ENCODE data around the gene ELOVL7.

DNA sequence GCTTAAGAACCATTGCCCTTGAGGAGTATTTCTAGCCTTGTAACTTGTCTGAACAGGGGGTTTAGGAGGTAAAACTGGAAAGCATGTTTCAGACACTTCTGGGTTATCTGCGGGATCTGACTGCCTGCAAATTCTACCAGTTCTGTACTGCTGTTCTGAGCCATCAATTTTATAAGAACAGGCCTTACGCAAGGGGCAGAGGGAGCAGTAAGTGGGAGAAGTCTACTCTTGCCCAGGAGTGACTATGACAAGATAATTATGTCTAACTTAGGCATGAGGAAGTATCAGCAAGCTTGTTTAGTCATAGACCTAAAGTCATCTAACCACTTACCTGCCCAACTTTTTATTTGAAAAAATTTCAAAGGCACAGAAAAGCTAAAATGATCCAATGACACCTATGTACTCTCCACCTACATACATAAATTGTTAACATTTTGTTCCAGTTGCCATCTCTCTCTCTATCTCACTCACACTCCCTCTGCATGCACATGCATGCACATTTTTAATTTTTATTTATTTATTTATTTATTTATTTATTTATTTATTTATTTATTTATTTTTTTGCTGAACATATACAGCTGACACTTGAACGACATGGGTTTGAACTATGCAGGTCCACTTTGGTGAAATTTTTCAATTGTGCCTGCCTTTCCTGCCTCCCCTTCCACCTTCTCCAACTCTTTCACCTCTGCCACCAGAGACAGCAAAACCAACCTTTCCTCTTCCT is 125.7 kb downstream of the ELOVL7 start:
- TF ChIP-seq, protein P1, sequence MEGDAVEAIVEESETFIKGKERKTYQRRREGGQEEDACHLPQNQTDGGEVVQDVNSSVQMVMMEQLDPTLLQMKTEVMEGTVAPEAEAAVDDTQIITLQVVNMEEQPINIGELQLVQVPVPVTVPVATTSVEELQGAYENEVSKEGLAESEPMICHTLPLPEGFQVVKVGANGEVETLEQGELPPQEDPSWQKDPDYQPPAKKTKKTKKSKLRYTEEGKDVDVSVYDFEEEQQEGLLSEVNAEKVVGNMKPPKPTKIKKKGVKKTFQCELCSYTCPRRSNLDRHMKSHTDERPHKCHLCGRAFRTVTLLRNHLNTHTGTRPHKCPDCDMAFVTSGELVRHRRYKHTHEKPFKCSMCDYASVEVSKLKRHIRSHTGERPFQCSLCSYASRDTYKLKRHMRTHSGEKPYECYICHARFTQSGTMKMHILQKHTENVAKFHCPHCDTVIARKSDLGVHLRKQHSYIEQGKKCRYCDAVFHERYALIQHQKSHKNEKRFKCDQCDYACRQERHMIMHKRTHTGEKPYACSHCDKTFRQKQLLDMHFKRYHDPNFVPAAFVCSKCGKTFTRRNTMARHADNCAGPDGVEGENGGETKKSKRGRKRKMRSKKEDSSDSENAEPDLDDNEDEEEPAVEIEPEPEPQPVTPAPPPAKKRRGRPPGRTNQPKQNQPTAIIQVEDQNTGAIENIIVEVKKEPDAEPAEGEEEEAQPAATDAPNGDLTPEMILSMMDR (IDR thresholded peaks at IDR 0.05), result no peak
- TF ChIP-seq POLR2A (IDR thresholded peaks at IDR 0.05; ENCODE audit: low read depth) (no peak), POLR2AphosphoS5 (IDR thresholded peaks at IDR 0.05) (no peak), EP300 (IDR thresholded peaks at IDR 0.05) (no peak)

Data from esophagus muscularis mucosa (tissue), 4 donors.